ENCODE measurements around the gene SCCPDH.
"Not testable (repeated sequence)": the region's sequence is repeated elsewhere in the genome, so short reads cannot be mapped to it uniquely, and the experiment has no call there.

The SCCPDH gene

GRCh38 chr1:246724016-246724730 is at the start of gene SCCPDH:
Gene SCCPDH, plus strand, starts transcription at chr1:246724409. Its CDS starts 14 bp downstream, at chr1:246724423.
- no peak for FAIRE-seq

- FAIRE-seq, result no peak
Observed at GRCh38 chr1:246677842-246678241, 46.4 kb upstream of the SCCPDH start.

- no peak for FAIRE-seq
Observed at GRCh38 chr1:246678816-246679793, 45.1 kb upstream of the SCCPDH start.

GRCh38 chr1:246679794-246680177 is 44.4 kb upstream of the SCCPDH start:
- FAIRE-seq, result no peak

- FAIRE-seq, result no peak
Observed at GRCh38 chr1:246680190-246680589, 44.0 kb upstream of the SCCPDH start.

GRCh38 chr1:246680696-246681130 is 43.5 kb upstream of the SCCPDH start:
- FAIRE-seq, result no peak

GRCh38 chr1:246681900-246682895 is 42.0 kb upstream of the SCCPDH start:
- no peak for FAIRE-seq

- FAIRE-seq, result no peak
Observed at GRCh38 chr1:246683521-246683920, 40.7 kb upstream of the SCCPDH start.

- FAIRE-seq, result no peak
Observed at GRCh38 chr1:246687002-246687401, 37.2 kb upstream of the SCCPDH start.

- peak; percentile 77 for FAIRE-seq
Observed at GRCh38 chr1:246689409-246690008, 34.7 kb upstream of the SCCPDH start.

- no peak for FAIRE-seq
Observed at GRCh38 chr1:246690100-246690499, 34.1 kb upstream of the SCCPDH start.

GRCh38 chr1:246691622-246692495 is 32.4 kb upstream of the SCCPDH start:
- FAIRE-seq, result no peak

GRCh38 chr1:246694213-246694895 is 29.9 kb upstream of the SCCPDH start:
- FAIRE-seq, result not testable (repeated sequence)

GRCh38 chr1:246695136-246695535 is 29.1 kb upstream of the SCCPDH start:
- no peak for FAIRE-seq

GRCh38 chr1:246695666-246696065 is 28.5 kb upstream of the SCCPDH start:
- FAIRE-seq, result no peak

- no peak for FAIRE-seq
Observed at GRCh38 chr1:246698466-246699094, 25.6 kb upstream of the SCCPDH start.

GRCh38 chr1:246699095-246699735 is 25.0 kb upstream of the SCCPDH start:
- peak; percentile 74 for FAIRE-seq

- FAIRE-seq, result no peak
Observed at GRCh38 chr1:246703581-246703980, 20.6 kb upstream of the SCCPDH start.

GRCh38 chr1:246705368-246705767 is 18.8 kb upstream of the SCCPDH start:
- FAIRE-seq, result no peak

Measured in TTC549 (cell line).